IMR-90 (cell line): ENCODE data around the gene ZRANB3. TPM values are rescaled to one million over a fixed set of nuclear protein-coding genes. Genes with fewer than 3 reads are reported as not detected.

Experiments used
- ATAC-seq: fragments of 200-7000 bp; cut with Tn5 transposase; 2 replicates; pipeline ENCODE4 v1.9.1; 2020; ENCODE audit warnings: low read depth, mild to moderate bottlenecking, moderate library complexity
- BruUV-seq: library from RNA; stranded (reverse); fragments of 400-500 nt; replicated peaks from 2 replicates; lab custom pipeline; 2021; lab: Mats Ljungman, UMichigan
- CTCF ChIA-PET: fragments of 300-600 bp; formaldehyde crosslinking; extraction: SDS; loops from one replicate; lab custom pipeline; 2021; ENCODE audit warnings: antibody characterized with exemption; lab: Yijun Ruan, JAX
- POLR2A ChIA-PET: fragments of 300-600 bp; sonication (Branson Sonifier 250); formaldehyde crosslinking; loops from one replicate; lab custom pipeline; 2022; ENCODE audit warnings: antibody characterized with exemption; ENCODE audit not compliant: unreplicated experiment; lab: Charles Lee
- DNase-seq: peaks from one replicate; pipeline ENCODE4 v3.0.0; 2013
- H2AFZ ChIP-seq: replicated peaks from 2 replicates; pipeline ENCODE3; 2013; ENCODE audit warnings: low read length, mild to moderate bottlenecking; ENCODE audit not compliant: poor library complexity
- H2AK5ac ChIP-seq: 2 replicates; pipeline ENCODE4 v1.6.1; 2013; ENCODE audit warnings: low read depth, low read length, inconsistent platforms
- H2AK9ac ChIP-seq: replicated peaks from 2 replicates; pipeline ENCODE3; 2013; ENCODE audit warnings: mild to moderate bottlenecking, low read depth, low read length, moderate library complexity; ENCODE audit not compliant: poor library complexity
- H2BK120ac ChIP-seq: 2 replicates; pipeline ENCODE4 v1.6.1; 2013; ENCODE audit warnings: low read depth, low read length, inconsistent platforms
- H2BK15ac ChIP-seq: 3 replicates; pipeline ENCODE4 v1.6.1; 2013; ENCODE audit warnings: low read depth, low read length, inconsistent platforms
- H2BK20ac ChIP-seq: 2 replicates; pipeline ENCODE4 v1.6.1; 2013; ENCODE audit warnings: low read depth, mild to moderate bottlenecking, inconsistent platforms, low read length, moderate library complexity
- H2BK5ac ChIP-seq: 2 replicates; pipeline ENCODE4 v1.6.1; 2013; ENCODE audit warnings: mild to moderate bottlenecking, low read depth, low read length, inconsistent platforms; ENCODE audit not compliant: poor library complexity, severe bottlenecking
- H3K14ac ChIP-seq: replicated peaks from 2 replicates; pipeline ENCODE4 v1.6.1; 2013; ENCODE audit warnings: low read depth, low read length, inconsistent platforms
- H3K18ac ChIP-seq: 2 replicates; pipeline ENCODE4 v1.6.1; 2013; ENCODE audit warnings: low read depth, low read length, control low read depth
- H3K23ac ChIP-seq: 2 replicates; pipeline ENCODE4 v1.6.1; 2013; ENCODE audit warnings: low read depth, low read length, inconsistent platforms
- H3K27ac ChIP-seq: 2 replicates; pipeline ENCODE4 v1.5.1; 2013; ENCODE audit warnings: mild to moderate bottlenecking, control low read depth, low read length; ENCODE audit not compliant: insufficient read depth
- H3K27me3 ChIP-seq: 2 replicates; pipeline ENCODE4 v1.6.1; 2013; ENCODE audit warnings: low read length; ENCODE audit not compliant: control insufficient read depth, insufficient read depth
- H3K36me3 ChIP-seq: 2 replicates; pipeline ENCODE4 v1.6.1; 2013; ENCODE audit warnings: low read length, mixed read lengths; ENCODE audit not compliant: control insufficient read depth, insufficient read depth
- H3K4ac ChIP-seq: 2 replicates; pipeline ENCODE4 v1.6.1; 2013; ENCODE audit warnings: low read depth, low read length, inconsistent platforms
- H3K4me1 ChIP-seq: 2 replicates; pipeline ENCODE4 v1.6.1; 2013; ENCODE audit warnings: low read length, mixed read lengths; ENCODE audit not compliant: control insufficient read depth, insufficient read depth
- H3K4me2 ChIP-seq: 2 replicates; pipeline ENCODE4 v1.6.1; 2013; ENCODE audit warnings: low read depth, mild to moderate bottlenecking, control low read depth, low read length, moderate library complexity
- H3K4me3 ChIP-seq: 2 replicates; pipeline ENCODE4 v1.5.1; 2013; ENCODE audit warnings: low read depth, mild to moderate bottlenecking, control low read depth, low read length, moderate library complexity; ENCODE audit not compliant: insufficient read depth
- H3K56ac ChIP-seq: 2 replicates; pipeline ENCODE4 v1.6.1; 2013; ENCODE audit warnings: low read length, inconsistent platforms; ENCODE audit not compliant: insufficient read depth; ENCODE audit errors: extremely low read depth
- H3K79me1 ChIP-seq, 2 experiments: 2 replicates each; pipeline ENCODE4 v1.6.1; 2013; ENCODE audit warnings: low read length in 2 of 2, inconsistent platforms in 1 of 2, low read depth in 1 of 2
- H3K9ac ChIP-seq: 2 replicates; pipeline ENCODE4 v1.6.1; 2013; ENCODE audit warnings: low read depth, low read length, control low read depth
- H3K9me1 ChIP-seq: 2 replicates; pipeline ENCODE4 v1.6.1; 2013; ENCODE audit warnings: low read length, inconsistent platforms; ENCODE audit not compliant: insufficient read depth
- H3K9me3 ChIP-seq: 2 replicates; pipeline ENCODE4 v1.6.1; 2013; ENCODE audit warnings: low read length; ENCODE audit not compliant: control insufficient read depth, insufficient read depth
- H4K20me1 ChIP-seq: 2 replicates; pipeline ENCODE4 v1.6.1; 2013; ENCODE audit warnings: low read length, inconsistent platforms; ENCODE audit not compliant: insufficient read depth
- H4K5ac ChIP-seq: 2 replicates; pipeline ENCODE4 v1.6.1; 2013; ENCODE audit warnings: mild to moderate bottlenecking, low read depth, low read length, control low read depth
- H4K8ac ChIP-seq, 2 experiments: 2 replicates each; pipeline ENCODE4 v1.6.1; 2013; ENCODE audit warnings: low read depth in 2 of 2, low read length in 2 of 2, control low read depth in 1 of 2, inconsistent platforms in 1 of 2
- H4K91ac ChIP-seq: 2 replicates; pipeline ENCODE4 v1.6.1; 2013; ENCODE audit warnings: low read depth, low read length, inconsistent platforms; ENCODE audit not compliant: insufficient read depth
- CEBPB ChIP-seq: IDR thresholded peaks from 2 replicates; pipeline ENCODE4 v1.6.1; 2012; ENCODE audit warnings: low read depth, low read length, improper control_type of control experiment
- CHD1 ChIP-seq: IDR thresholded peaks from 2 replicates; pipeline ENCODE4 v1.6.1; 2012; ENCODE audit warnings: low read depth, low read length, improper control_type of control experiment
- CTCF ChIP-seq: conservative IDR thresholded peaks from 2 replicates; pipeline ENCODE4 v1.5.1; 2012; ENCODE audit warnings: mild to moderate bottlenecking, low read depth, low read length, improper control_type of control experiment
- FOS ChIP-seq: fragments of 150-350 bp; IDR thresholded peaks from 2 replicates; pipeline ENCODE4 v1.6.1; 2016; ENCODE audit warnings: low read depth, low read length
- MAZ ChIP-seq: IDR thresholded peaks from 2 replicates; pipeline ENCODE4 v1.6.1; 2012; ENCODE audit warnings: low read depth, mild to moderate bottlenecking, low read length, improper control_type of control experiment, moderate library complexity, borderline replicate concordance
- MXI1 ChIP-seq: IDR thresholded peaks from 2 replicates; pipeline ENCODE4 v1.6.1; 2012; ENCODE audit warnings: low read depth, mild to moderate bottlenecking, low read length, moderate library complexity, borderline replicate concordance
- NFE2L2 ChIP-seq: fragments of 150-350 bp; IDR thresholded peaks from 2 replicates; pipeline ENCODE4 v1.6.1; 2016; ENCODE audit warnings: low read depth, mild to moderate bottlenecking, low read length
- RAD21 ChIP-seq: IDR thresholded peaks from 2 replicates; pipeline ENCODE4 v1.6.1; 2012; ENCODE audit warnings: low read length, improper control_type of control experiment
- RCOR1 ChIP-seq: IDR thresholded peaks from 2 replicates; pipeline ENCODE4 v1.6.1; 2012; ENCODE audit warnings: mild to moderate bottlenecking, low read length, improper control_type of control experiment; ENCODE audit not compliant: insufficient replicate concordance
- RFX5 ChIP-seq: IDR thresholded peaks from 2 replicates; pipeline ENCODE4 v1.8.0; 2012; ENCODE audit warnings: low read depth, mild to moderate bottlenecking, low read length, moderate library complexity
- SMC3 ChIP-seq: fragments of 150-350 bp; IDR thresholded peaks from 2 replicates; pipeline ENCODE4 v1.6.1; 2016; ENCODE audit warnings: low read depth, mild to moderate bottlenecking, antibody characterized with exemption, low read length, moderate library complexity
- WGBS, 2 experiments: methylation state at CpG; one replicate each; pipeline versions ENCODE4 v1.1.5 to v1.1.7; 2013; ENCODE audit warnings: missing lambda C conversion rate in 2 of 2; ENCODE audit not compliant: insufficient read length in 1 of 2; ENCODE audit errors: extremely low coverage in 2 of 2; 5-methylcytosine and 5-hydroxymethylcytosine counted together
- dilution Hi-C: fragments of 300-500 bp; cut with HindIII; formaldehyde crosslinking; loops from one replicate; pipeline ENCODE4 v1.14.3; 2018; ENCODE audit warnings: low sequenced_read_pairs; ENCODE audit not compliant: unreplicated experiment
- in situ Hi-C: fragments of 300-500 bp; cut with MboI; formaldehyde crosslinking; loops from 3 replicates; pipeline ENCODE4 v1.14.3; 2019; ENCODE audit warnings: low sequenced_read_pairs, inconsistent platforms, mixed read lengths
- intact Hi-C: fragments of 100-400 bp; cut with micrococcal nuclease; formaldehyde crosslinking; loops from 2 replicates; pipeline ENCODE4 v1.10.0; 2022
- polyA plus RNA-seq, 3 experiments: library from polyadenylated mRNA; depleted of rRNA; stranded (reverse); fragments of >200 nt; gene quantifications; 2 replicates each; pipeline ENCODE4 v1.2.3, GENCODE V29; 2012; ENCODE audit warnings: low replicate concordance in 1 of 3
- total RNA-seq: library from RNA; depleted of rRNA; stranded (reverse); fragments of >200 nt; gene quantifications from 2 replicates; pipeline ENCODE4 v1.2.3, GENCODE V29; 2012

Gene ZRANB3
- total and polyA plus RNA-seq, 2 of the 4 experiments (the other 2 are of a cell fraction) = 3.4 to 9.3 TPM

GRCh38 chr2:135252805-135253458 lies 278.1 kb downstream of the ZRANB3 start:
- DNase-seq (no peak), ATAC-seq (no peak)
- H4K20me1 ChIP-seq = no peaks in the 10 kb centered on the region
- H3K9me3 ChIP-seq = no peaks in the 10 kb centered on the region
- no peak overlapping the region for H2BK15ac ChIP-seq
- TF ChIP-seq CEBPB = no peak
- no peak for TF ChIP-seq CTCF
- TF ChIP-seq RFX5 = no peak
- no peak for TF ChIP-seq CHD1
- no peak for TF ChIP-seq RAD21
- TF ChIP-seq NFE2L2 = no peak
- no peak for TF ChIP-seq MAZ
- no peak for TF ChIP-seq SMC3
- TF ChIP-seq FOS = no peak
- no peak for TF ChIP-seq MXI1
- TF ChIP-seq RCOR1 = no peak
- dilution Hi-C loops (no loop called here), intact Hi-C loops (loop anchor here (10.0 kb wide), 1 partner anchor 608 kb away; no protein-coding TSS in a partner anchor), in situ Hi-C loops (no loop called here)
- no peak overlapping the region for H2AFZ ChIP-seq
- H3K18ac ChIP-seq = no peak overlapping the region
- no peak overlapping the region for H3K4ac ChIP-seq
- H2AK5ac ChIP-seq = no peak overlapping the region
- no peak overlapping the region for H2AK9ac ChIP-seq
- no peak overlapping the region for H4K8ac ChIP-seq
- no peaks in the 10 kb centered on the region for H3K9me1 ChIP-seq
- WGBS, 2 experiments = no CpG with 5 or more reads among the region's 2 CpGs
- ChIA-PET CTCF (no interaction called here), POLR2A (no interaction called here)
- H2BK20ac ChIP-seq = no peak overlapping the region
- H3K9ac ChIP-seq = no peak overlapping the region
- no peaks in the 10 kb centered on the region for H3K4me1 ChIP-seq
- H3K4me3 ChIP-seq = no peak overlapping the region
- no peak overlapping the region for H4K91ac ChIP-seq
- no peak overlapping the region for H2BK120ac ChIP-seq
- H3K36me3 ChIP-seq = no peaks in the 10 kb centered on the region
- H3K56ac ChIP-seq = no peak overlapping the region
- no peak overlapping the region for H3K4me2 ChIP-seq
- no TSS peak for BruUV-seq
- H3K79me1 ChIP-seq = no peaks in the 10 kb centered on the region
- H4K5ac ChIP-seq = no peak overlapping the region
- H3K27me3 ChIP-seq = no peaks in the 10 kb centered on the region
- H3K23ac ChIP-seq = no peak overlapping the region
- H3K14ac ChIP-seq = no peak overlapping the region
- H2BK5ac ChIP-seq = no peak overlapping the region
- H3K27ac ChIP-seq = no peak overlapping the region
